Astrocyte (in vitro differentiated cells and primary cell): ENCODE data around the gene SLC9A9. TPM values are rescaled to one million over a fixed set of nuclear protein-coding genes. Genes with fewer than 3 reads are reported as not detected.

Experiments used
- DNase-seq: peaks from one replicate; pipeline ENCODE4 v3.0.0-alpha.2; 2010; ENCODE audit warnings: low read depth
- FAIRE-seq: peaks from 2 replicates; lab custom pipeline; 2011; peaks lifted over from hg19 to GRCh38; lab: Jason Lieb, UNC
- H2AFZ ChIP-seq: 2 replicates; pipeline ENCODE4 v1.6.0; 2012; ENCODE audit warnings: low read depth, low read length, inconsistent platforms
- H3K27ac ChIP-seq: 2 replicates; pipeline ENCODE4 v1.5.1; 2011; ENCODE audit warnings: low read depth, low read length, inconsistent platforms
- H3K27me3 ChIP-seq: 2 replicates; pipeline ENCODE4 v1.6.0; 2011; ENCODE audit warnings: low read length, inconsistent platforms; ENCODE audit not compliant: insufficient read depth
- H3K36me3 ChIP-seq: 2 replicates; pipeline ENCODE4 v1.5.1; 2011; ENCODE audit warnings: low read length, inconsistent platforms; ENCODE audit not compliant: insufficient read depth
- H3K4me1 ChIP-seq: 2 replicates; pipeline ENCODE4 v1.5.1; 2011; ENCODE audit warnings: low read length, inconsistent platforms; ENCODE audit not compliant: insufficient read depth
- H3K4me2 ChIP-seq: 2 replicates; pipeline ENCODE4 v1.6.0; 2012; ENCODE audit warnings: low read length, inconsistent platforms
- H3K4me3 ChIP-seq: 2 replicates; pipeline ENCODE4 v1.5.1; 2011; ENCODE audit warnings: low read depth, mild to moderate bottlenecking, low read length, inconsistent platforms; ENCODE audit not compliant: insufficient read depth
- H3K79me2 ChIP-seq: 2 replicates; pipeline ENCODE4 v1.6.0; 2012; ENCODE audit warnings: mild to moderate bottlenecking, low read length, inconsistent platforms; ENCODE audit not compliant: insufficient read depth
- H3K9ac ChIP-seq: 2 replicates; pipeline ENCODE4 v1.6.0; 2012; ENCODE audit warnings: mild to moderate bottlenecking, low read length, inconsistent platforms
- H3K9me3 ChIP-seq: 2 replicates; pipeline ENCODE4 v1.5.1; 2012; ENCODE audit warnings: low read depth, mild to moderate bottlenecking, low read length, inconsistent platforms; ENCODE audit not compliant: insufficient read depth
- H4K20me1 ChIP-seq: 2 replicates; pipeline ENCODE4 v1.6.0; 2012; ENCODE audit warnings: low read length, inconsistent platforms; ENCODE audit not compliant: insufficient read depth
- H3K27ac Mint-ChIP-seq: one replicate; pipeline ENCODE4 v1.8.0; 2021; ENCODE audit warnings: mild to moderate bottlenecking, mixed read lengths; ENCODE audit not compliant: unreplicated experiment
- H3K27me3 Mint-ChIP-seq: one replicate; pipeline ENCODE4 v1.8.0; 2021; ENCODE audit warnings: low read depth, mixed read lengths; ENCODE audit not compliant: unreplicated experiment
- H3K36me3 Mint-ChIP-seq: one replicate; pipeline ENCODE4 v1.8.0; 2021; ENCODE audit warnings: low read depth, mixed read lengths; ENCODE audit not compliant: unreplicated experiment
- H3K4me1 Mint-ChIP-seq: one replicate; pipeline ENCODE4 v1.8.0; 2021; ENCODE audit warnings: low read depth, mixed read lengths; ENCODE audit not compliant: unreplicated experiment
- H3K4me3 Mint-ChIP-seq: one replicate; pipeline ENCODE4 v1.8.0; 2021; ENCODE audit warnings: mild to moderate bottlenecking, moderate library complexity, mixed read lengths; ENCODE audit not compliant: unreplicated experiment
- H3K9me3 Mint-ChIP-seq: one replicate; pipeline ENCODE4 v1.8.0; 2021; ENCODE audit warnings: mild to moderate bottlenecking, mixed read lengths; ENCODE audit not compliant: unreplicated experiment
- EZH2 ChIP-seq: IDR thresholded peaks from 2 replicates; pipeline ENCODE4 v1.6.1; 2012; ENCODE audit warnings: mild to moderate bottlenecking, low read length, inconsistent platforms; ENCODE audit not compliant: insufficient read depth
- total RNA-seq: library from RNA; stranded (reverse); gene quantifications from 2 replicates; pipeline ENCODE4 v1.2.1, GENCODE V29; 2021
- TF ChIP-seq, protein P1 (sequence below): IDR thresholded peaks from 2 replicates; pipeline ENCODE4 v1.5.1; 2011; ENCODE audit warnings: low read depth, mild to moderate bottlenecking, inconsistent platforms, low read length, moderate library complexity; ENCODE audit not compliant: insufficient read depth

Gene SLC9A9
- total RNA-seq, 1 donor from 2014 or later = 1.5 TPM

GRCh38 chr3:143535994-143536784, 312.1 kb downstream of the SLC9A9 start:
- Histone ChIP-seq H3K4me1 (no peaks in the 10 kb centered on the region), H4K20me1 (no peaks in the 10 kb centered on the region), H2AFZ (no peak overlapping the region), H3K36me3 (no peaks in the 10 kb centered on the region), H3K27me3 (no peaks in the 10 kb centered on the region), H3K9ac (no peak overlapping the region), H3K4me3 (no peak overlapping the region), H3K9me3 (no peaks in the 10 kb centered on the region), H3K27ac (no peak overlapping the region), H3K79me2 (no peaks in the 10 kb centered on the region), H3K4me2 (peak overlapping the region; percentile 9)
- Mint-ChIP-seq H3K27ac (peak overlapping the region; percentile 34), H3K9me3 (peaks cover 1% of the 10 kb centered on the region), H3K4me3 (no peak overlapping the region), H3K36me3 (no peaks in the 10 kb centered on the region), H3K27me3 (no peaks in the 10 kb centered on the region), H3K4me1 (peaks cover 13% of the 10 kb centered on the region)
- TF ChIP-seq EZH2 = no peak
- TF ChIP-seq, protein P1, sequence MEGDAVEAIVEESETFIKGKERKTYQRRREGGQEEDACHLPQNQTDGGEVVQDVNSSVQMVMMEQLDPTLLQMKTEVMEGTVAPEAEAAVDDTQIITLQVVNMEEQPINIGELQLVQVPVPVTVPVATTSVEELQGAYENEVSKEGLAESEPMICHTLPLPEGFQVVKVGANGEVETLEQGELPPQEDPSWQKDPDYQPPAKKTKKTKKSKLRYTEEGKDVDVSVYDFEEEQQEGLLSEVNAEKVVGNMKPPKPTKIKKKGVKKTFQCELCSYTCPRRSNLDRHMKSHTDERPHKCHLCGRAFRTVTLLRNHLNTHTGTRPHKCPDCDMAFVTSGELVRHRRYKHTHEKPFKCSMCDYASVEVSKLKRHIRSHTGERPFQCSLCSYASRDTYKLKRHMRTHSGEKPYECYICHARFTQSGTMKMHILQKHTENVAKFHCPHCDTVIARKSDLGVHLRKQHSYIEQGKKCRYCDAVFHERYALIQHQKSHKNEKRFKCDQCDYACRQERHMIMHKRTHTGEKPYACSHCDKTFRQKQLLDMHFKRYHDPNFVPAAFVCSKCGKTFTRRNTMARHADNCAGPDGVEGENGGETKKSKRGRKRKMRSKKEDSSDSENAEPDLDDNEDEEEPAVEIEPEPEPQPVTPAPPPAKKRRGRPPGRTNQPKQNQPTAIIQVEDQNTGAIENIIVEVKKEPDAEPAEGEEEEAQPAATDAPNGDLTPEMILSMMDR = no peak
- FAIRE-seq (no peak), DNase-seq (no peak)

GRCh38 chr3:143533391-143533790, 314.9 kb downstream of the SLC9A9 start:
- Histone ChIP-seq H3K27ac (no peak overlapping the region), H3K9me3 (no peaks in the 10 kb centered on the region), H3K27me3 (no peaks in the 10 kb centered on the region), H3K79me2 (no peaks in the 10 kb centered on the region), H3K9ac (no peak overlapping the region), H3K36me3 (no peaks in the 10 kb centered on the region), H3K4me3 (no peak overlapping the region), H2AFZ (no peak overlapping the region), H3K4me2 (no peak overlapping the region), H4K20me1 (no peaks in the 10 kb centered on the region), H3K4me1 (no peaks in the 10 kb centered on the region)
- DNase-seq (no peak), FAIRE-seq (no peak)
- H3K4me1 Mint-ChIP-seq = peaks cover 5% of the 10 kb centered on the region
- H3K27ac Mint-ChIP-seq = no peak overlapping the region
- TF ChIP-seq EZH2 = no peak
- TF ChIP-seq, protein P1 = no peak
- no peaks in the 10 kb centered on the region for H3K9me3 Mint-ChIP-seq
- no peaks in the 10 kb centered on the region for H3K36me3 Mint-ChIP-seq
- H3K4me3 Mint-ChIP-seq = no peak overlapping the region
- no peaks in the 10 kb centered on the region for H3K27me3 Mint-ChIP-seq

DNA sequence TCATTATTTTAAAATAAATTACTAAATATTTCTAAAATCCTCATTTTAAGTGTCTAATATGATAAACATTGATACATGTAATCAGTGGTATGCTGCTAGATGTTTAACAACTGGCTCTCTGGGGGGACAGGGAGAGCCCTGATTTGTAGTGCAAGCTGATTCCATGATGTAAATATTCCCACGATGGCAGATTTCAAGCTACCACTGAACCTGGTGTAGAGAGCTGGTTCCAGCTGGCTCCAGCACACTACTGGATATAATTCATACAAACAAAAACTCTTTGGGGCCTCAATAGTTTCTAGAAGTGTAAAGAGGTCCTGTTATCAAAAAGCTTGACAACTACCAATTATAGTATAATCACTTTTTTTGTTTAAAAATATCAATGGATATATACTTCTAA, 316.2 kb downstream of the SLC9A9 start:
- H3K9me3 Mint-ChIP-seq = peaks cover 2% of the 10 kb centered on the region
- no peaks in the 10 kb centered on the region for H3K36me3 Mint-ChIP-seq
- H3K9me3 ChIP-seq = no peaks in the 10 kb centered on the region
- no peaks in the 10 kb centered on the region for H3K36me3 ChIP-seq
- peaks cover 4% of the 10 kb centered on the region for H3K4me1 Mint-ChIP-seq
- H3K9ac ChIP-seq = no peak overlapping the region
- H3K4me2 ChIP-seq = no peak overlapping the region
- no peak overlapping the region for H2AFZ ChIP-seq
- H3K4me3 ChIP-seq = no peak overlapping the region
- H3K4me1 ChIP-seq = no peaks in the 10 kb centered on the region
- no peak for FAIRE-seq
- no peaks in the 10 kb centered on the region for H3K79me2 ChIP-seq
- H3K27ac ChIP-seq = no peak overlapping the region
- no peaks in the 10 kb centered on the region for H3K27me3 Mint-ChIP-seq
- no peaks in the 10 kb centered on the region for H4K20me1 ChIP-seq
- H3K27me3 ChIP-seq = no peaks in the 10 kb centered on the region
- H3K4me3 Mint-ChIP-seq = no peak overlapping the region
- DNase-seq = no peak
- TF ChIP-seq, protein P1 = no peak
- no peak for TF ChIP-seq EZH2
- H3K27ac Mint-ChIP-seq = no peak overlapping the region
